ENCODE data around the gene FMN1. TPM values are rescaled to one million over a fixed set of nuclear protein-coding genes. Genes with fewer than 3 reads are reported as not detected.

The FMN1 gene
- polyA plus RNA-seq, 2 of the 4 experiments (the other 2 are of a cell fraction): 0.53 to 2.2 TPM

GRCh38 chr15:33032053-33032452 is 162.5 kb downstream of the FMN1 start:
- WGBS (ENCODE audit: missing lambda C conversion rate): 53% methylated on average over 4 of the region's 4 CpGs
- FAIRE-seq: no peak
- H3K27ac ChIP-seq: no peak overlapping the region

GRCh38 chr15:33031324-33031821 is 163.1 kb downstream of the FMN1 start:
- Histone ChIP-seq H3K9me3 (no peaks in the 10 kb centered on the region), H3K4me3 (no peak overlapping the region), H3K27ac (no peak overlapping the region), H3K4me1 (no peaks in the 10 kb centered on the region), H3K4me2 (no peak overlapping the region)
- ChIA-PET CTCF (interaction anchor here (0.6 to 9.0 kb wide), 6 partner anchors 9 to 734 kb away, joined by 3 to 53 read pairs (median 4); no protein-coding TSS in a partner anchor), POLR2A (no interaction called here)
- no peak for ATAC-seq
- 50% methylated on average over 5 of the region's 5 CpGs for WGBS (ENCODE audit: missing lambda C conversion rate)
- TF ChIP-seq CTCF (IDR thresholded peaks at IDR 0.05) (no peak), RNF2 (IDR thresholded peaks at IDR 0.05; ENCODE audit: borderline replicate concordance, low read depth) (no peak), EHF (CRISPR knock-in tag; IDR thresholded peaks at IDR 0.05) (no peak), HEYL (CRISPR knock-in tag; IDR thresholded peaks at IDR 0.05) (no peak), SREBF2 (IDR thresholded peaks at IDR 0.05) (no peak), RFX5 (IDR thresholded peaks at IDR 0.05) (no peak), MAZ (IDR thresholded peaks at IDR 0.05; ENCODE audit: borderline replicate concordance, low read depth, low read length) (no peak), FOSB (CRISPR knock-in tag; IDR thresholded peaks at IDR 0.05) (no peak), RCOR1 (IDR thresholded peaks at IDR 0.05; ENCODE audit: low read depth, low read length) (no peak), NR3C1 (IDR thresholded peaks at IDR 0.05) (no peak)
- DNase-seq (ENCODE audit: low read depth in 1 of 2, low spot score in 1 of 2): no peak
- FAIRE-seq: no peak

More at GRCh38 chr15:33032053-33032452, 162.5 kb downstream of the FMN1 start:
- ChIA-PET CTCF (interaction anchor here (1.1 to 9.0 kb wide), 5 partner anchors 9 to 101 kb away, joined by 3 to 53 read pairs (median 4); no protein-coding TSS in a partner anchor), POLR2A (no interaction called here)
- H3K4me1 ChIP-seq: no peaks in the 10 kb centered on the region
- H3K9me3 ChIP-seq: no peaks in the 10 kb centered on the region
- ATAC-seq (no peak), DNase-seq (ENCODE audit: low read depth in 1 of 2, low spot score in 1 of 2) (no peak)
- H3K4me2 ChIP-seq: no peak overlapping the region
- no peak overlapping the region for H3K4me3 ChIP-seq
- TF ChIP-seq POLR2A (IDR thresholded peaks at IDR 0.05; ENCODE audit: low read length) (no peak), CTCF (IDR thresholded peaks at IDR 0.05) (no peak), MAFK (IDR thresholded peaks at IDR 0.05; ENCODE audit: partially characterized antibody) (no peak), PHF8 (IDR thresholded peaks at IDR 0.05; ENCODE audit: borderline replicate concordance, low read depth) (no peak), CEBPB (IDR thresholded peaks at IDR 0.05) (no peak), EHMT2 (IDR thresholded peaks at IDR 0.05; ENCODE audit: low read depth) (no peak), USF2 (IDR thresholded peaks at IDR 0.05) (no peak), ELK1 (IDR thresholded peaks at IDR 0.05; ENCODE audit: low read depth, low read length) (no peak)

GRCh38 chr15:33030315-33030714 is 164.2 kb downstream of the FMN1 start:
- WGBS (ENCODE audit: missing lambda C conversion rate): 82% methylated on average over 5 of the region's 5 CpGs
- ChIA-PET CTCF (interaction anchor here (0.6 to 9.0 kb wide), 6 partner anchors 8 to 102 kb away, joined by 3 to 53 read pairs (median 6); no protein-coding TSS in a partner anchor), POLR2A (no interaction called here)
- Histone ChIP-seq H3K9me3 (no peaks in the 10 kb centered on the region), H3K27ac (no peak overlapping the region), H3K4me3 (no peak overlapping the region), H3K4me2 (no peak overlapping the region), H3K4me1 (no peaks in the 10 kb centered on the region)
- no peak for FAIRE-seq
- no peak for DNase-seq (ENCODE audit: low read depth in 1 of 2, low spot score in 1 of 2)
- TF ChIP-seq RARB (CRISPR knock-in tag; IDR thresholded peaks at IDR 0.05) (no peak), HOXA7 (CRISPR knock-in tag; IDR thresholded peaks at IDR 0.05) (no peak), MAFK (IDR thresholded peaks at IDR 0.05; ENCODE audit: partially characterized antibody) (no peak), NR3C1 (IDR thresholded peaks at IDR 0.05) (no peak), CEBPB (IDR thresholded peaks at IDR 0.05) (no peak)
- no peak for ATAC-seq

All from A549 (cell line).